Ecto neural progenitor cell (in vitro differentiated cells): ENCODE results near the gene CNTN1.

Source experiments
- DNase-seq: peaks from one replicate; pipeline ENCODE4 v3.0.0-alpha.2; 2018; ENCODE audit warnings: low spot score

CNTN1 gene

GRCh38 chr12:40853221-40853620 is 161.0 kb downstream of the CNTN1 start:
- DNase-seq = no peak

GRCh38 chr12:40854604-40855003 is 162.4 kb downstream of the CNTN1 start:
- no peak for DNase-seq

- DNase-seq = no peak
Observed at GRCh38 chr12:40864891-40865290, 172.7 kb downstream of the CNTN1 start.

- no peak for DNase-seq
Observed at GRCh38 chr12:40870981-40871380, 178.7 kb downstream of the CNTN1 start.

GRCh38 chr12:40874868-40875267 is 182.6 kb downstream of the CNTN1 start:
- no peak for DNase-seq

- DNase-seq = no peak
Observed at GRCh38 chr12:40889329-40889728, 197.1 kb downstream of the CNTN1 start.

GRCh38 chr12:40892528-40892927 is 200.3 kb downstream of the CNTN1 start:
- DNase-seq = no peak

GRCh38 chr12:40898505-40898904 is 206.3 kb downstream of the CNTN1 start:
- DNase-seq = no peak

GRCh38 chr12:40903040-40903439 is 210.8 kb downstream of the CNTN1 start:
- no peak for DNase-seq

- no peak for DNase-seq
Observed at GRCh38 chr12:40907115-40907527, 214.9 kb downstream of the CNTN1 start.

GRCh38 chr12:40911676-40912075 is 219.4 kb downstream of the CNTN1 start:
- DNase-seq = no peak

GRCh38 chr12:40915172-40915571 is 222.9 kb downstream of the CNTN1 start:
- DNase-seq = no peak

- DNase-seq = no peak
Observed at GRCh38 chr12:40917561-40917960, 225.3 kb downstream of the CNTN1 start.

GRCh38 chr12:40921563-40922163 is 229.4 kb downstream of the CNTN1 start:
- no peak for DNase-seq

- DNase-seq = no peak
Observed at GRCh38 chr12:40937891-40938290, 245.7 kb downstream of the CNTN1 start.

- no peak for DNase-seq
Observed at GRCh38 chr12:40942326-40942725, 250.1 kb downstream of the CNTN1 start.

GRCh38 chr12:40945772-40946171 is 253.5 kb downstream of the CNTN1 start:
- no peak for DNase-seq

GRCh38 chr12:40946612-40947194 is 254.5 kb downstream of the CNTN1 start:
- DNase-seq = no peak

GRCh38 chr12:40947797-40948196 is 255.6 kb downstream of the CNTN1 start:
- no peak for DNase-seq

- DNase-seq = no peak
Observed at GRCh38 chr12:40953076-40953475, 260.8 kb downstream of the CNTN1 start.

GRCh38 chr12:40957417-40957816 is 265.2 kb downstream of the CNTN1 start:
- DNase-seq = no peak

GRCh38 chr12:40959041-40959440 is 266.8 kb downstream of the CNTN1 start:
- no peak for DNase-seq

- no peak for DNase-seq
Observed at GRCh38 chr12:40963751-40964150, 271.5 kb downstream of the CNTN1 start.

- DNase-seq = no peak
Observed at GRCh38 chr12:40969796-40970195, 277.6 kb downstream of the CNTN1 start.
